DOHH2 (cell line): ENCODE data around the gene PRKN.

Experiments
- H3F3A ChIP-seq: fragments of 200-600 bp; sonication (generic), shearing (Covaris generic); 2 replicates; pipeline ENCODE4 v1.6.0; 2016; ENCODE audit warnings: antibody characterized with exemption, mild to moderate bottlenecking; ENCODE audit not compliant: control insufficient read depth, insufficient read depth
- H3K27ac ChIP-seq: fragments of 200-600 bp; sonication (generic); 2 replicates; pipeline ENCODE4 v1.5.1; 2014; ENCODE audit warnings: low read depth, mild to moderate bottlenecking, low read length, moderate library complexity
- H3K27me3 ChIP-seq: fragments of 200-600 bp; sonication (generic); 2 replicates; pipeline ENCODE4 v1.6.1; 2014; ENCODE audit warnings: mild to moderate bottlenecking, low read length, mixed read lengths; ENCODE audit not compliant: control insufficient read depth
- H3K36me3 ChIP-seq: fragments of 200-600 bp; sonication (generic); 2 replicates; pipeline ENCODE4 v1.6.1; 2014; ENCODE audit warnings: mild to moderate bottlenecking, low read length, moderate library complexity, mixed read lengths; ENCODE audit not compliant: control insufficient read depth
- H3K4me1 ChIP-seq: fragments of 200-600 bp; sonication (generic); 2 replicates; pipeline ENCODE4 v1.6.1; 2014; ENCODE audit warnings: mild to moderate bottlenecking, low read length, mixed read lengths; ENCODE audit not compliant: control insufficient read depth
- H3K4me2 ChIP-seq: fragments of 200-600 bp; sonication (generic); 2 replicates; pipeline ENCODE4 v1.6.0; 2014; ENCODE audit warnings: mild to moderate bottlenecking, low read length, moderate library complexity
- H3K4me3 ChIP-seq: fragments of 200-600 bp; sonication (generic); 2 replicates; pipeline ENCODE4 v1.5.1; 2014; ENCODE audit warnings: mild to moderate bottlenecking, low read length, mixed read lengths
- H3K79me2 ChIP-seq: fragments of 200-600 bp; sonication (generic); 2 replicates; pipeline ENCODE4 v1.6.1; 2014; ENCODE audit warnings: mild to moderate bottlenecking, low read length, mixed read lengths; ENCODE audit not compliant: control insufficient read depth
- H3K9me2 ChIP-seq: fragments of 200-600 bp; sonication (generic); replicated peaks from 2 replicates; pipeline ENCODE4 v1.6.1; 2014; ENCODE audit warnings: mild to moderate bottlenecking, low read length, mixed read lengths; ENCODE audit not compliant: control insufficient read depth
- H3K9me3 ChIP-seq: fragments of 200-600 bp; sonication (generic); 2 replicates; pipeline ENCODE4 v1.6.1; 2014; ENCODE audit warnings: antibody characterized with exemption, low read length, mixed read lengths; ENCODE audit not compliant: control insufficient read depth, insufficient read depth
- H4K20me1 ChIP-seq: fragments of 200-600 bp; sonication (generic); 2 replicates; pipeline ENCODE4 v1.6.0; 2014; ENCODE audit warnings: low read depth, mild to moderate bottlenecking, antibody characterized with exemption, low read length, moderate library complexity; ENCODE audit not compliant: control insufficient read depth, insufficient read depth
- CTCF ChIP-seq: fragments of 200-600 bp; sonication (generic); IDR thresholded peaks from one replicate; pipeline ENCODE4 v1.5.1; 2014; ENCODE audit warnings: antibody characterized with exemption, mild to moderate bottlenecking, low read depth, low read length; ENCODE audit not compliant: poor library complexity, severe bottlenecking
- EZH2phosphoT487 ChIP-seq: fragments of 200-600 bp; sonication (generic); IDR thresholded peaks from 2 replicates; pipeline ENCODE4 v1.6.1; 2017; ENCODE audit warnings: borderline replicate concordance, mild to moderate bottlenecking, antibody characterized with exemption, low read length, moderate library complexity, mixed read lengths

Gene PRKN

GRCh38 chr6:161894436-161894835, 833.1 kb downstream of the PRKN start:
- H3K9me2 ChIP-seq: no peaks in the 10 kb centered on the region; the same call in 1 of the 2 replicates
- no peak for TF ChIP-seq EZH2phosphoT487
- no peaks in the 10 kb centered on the region for H3K9me3 ChIP-seq
- no peaks in the 10 kb centered on the region for H3K4me1 ChIP-seq
- no peaks in the 10 kb centered on the region for H3F3A ChIP-seq
- no peak overlapping the region for H3K4me2 ChIP-seq
- no peaks in the 10 kb centered on the region for H3K27me3 ChIP-seq
- H3K79me2 ChIP-seq: no peaks in the 10 kb centered on the region
- no peaks in the 10 kb centered on the region for H4K20me1 ChIP-seq
- H3K36me3 ChIP-seq: no peaks in the 10 kb centered on the region
- H3K27ac ChIP-seq: no peak overlapping the region
- no peak overlapping the region for H3K4me3 ChIP-seq

GRCh38 chr6:161891542-161891941, 836.0 kb downstream of the PRKN start:
- Histone ChIP-seq H4K20me1 (no peaks in the 10 kb centered on the region), H3K36me3 (no peaks in the 10 kb centered on the region), H3K9me3 (no peaks in the 10 kb centered on the region), H3K9me2 (no peaks in the 10 kb centered on the region; the same call in 1 of the 2 replicates), H3K27ac (no peak overlapping the region), H3K4me2 (no peak overlapping the region), H3K4me3 (no peak overlapping the region), H3K4me1 (no peaks in the 10 kb centered on the region), H3K79me2 (no peaks in the 10 kb centered on the region), H3K27me3 (no peaks in the 10 kb centered on the region), H3F3A (no peaks in the 10 kb centered on the region)
- no peak for TF ChIP-seq EZH2phosphoT487

GRCh38 chr6:161890832-161891297, 836.7 kb downstream of the PRKN start:
- no peaks in the 10 kb centered on the region; the same call in 1 of the 2 replicates for H3K9me2 ChIP-seq
- H3F3A ChIP-seq: no peaks in the 10 kb centered on the region
- no peaks in the 10 kb centered on the region for H3K36me3 ChIP-seq
- TF ChIP-seq CTCF (no peak), EZH2phosphoT487 (no peak)
- no peaks in the 10 kb centered on the region for H4K20me1 ChIP-seq
- no peaks in the 10 kb centered on the region for H3K4me1 ChIP-seq
- no peak overlapping the region for H3K27ac ChIP-seq
- H3K4me2 ChIP-seq: no peak overlapping the region
- H3K79me2 ChIP-seq: no peaks in the 10 kb centered on the region
- no peaks in the 10 kb centered on the region for H3K9me3 ChIP-seq
- no peak overlapping the region for H3K4me3 ChIP-seq
- no peaks in the 10 kb centered on the region for H3K27me3 ChIP-seq

GRCh38 chr6:161890133-161890831, 837.3 kb downstream of the PRKN start:
- Histone ChIP-seq H3K4me3 (no peak overlapping the region), H3K79me2 (no peaks in the 10 kb centered on the region), H3K9me3 (no peaks in the 10 kb centered on the region), H3K36me3 (no peaks in the 10 kb centered on the region), H3K27me3 (no peaks in the 10 kb centered on the region), H3K27ac (no peak overlapping the region), H4K20me1 (no peaks in the 10 kb centered on the region), H3F3A (no peaks in the 10 kb centered on the region), H3K4me2 (no peak overlapping the region), H3K4me1 (no peaks in the 10 kb centered on the region), H3K9me2 (no peaks in the 10 kb centered on the region; the same call in 1 of the 2 replicates)
- no peak for TF ChIP-seq CTCF
- TF ChIP-seq EZH2phosphoT487: no peak
